Astrocyte of the cerebellum (primary cell): ENCODE results near the gene XYLT1.

Experiments used
- DNase-seq: peaks from one replicate; pipeline ENCODE4 v3.0.0-alpha.2; 2011; ENCODE audit warnings: low read depth
- H3K4me3 ChIP-seq: 2 replicates; pipeline ENCODE4 v1.5.1; 2011; ENCODE audit warnings: mild to moderate bottlenecking, low read depth, low read length, moderate library complexity
- CTCF ChIP-seq: IDR thresholded peaks from 2 replicates; pipeline ENCODE4 v1.5.1; 2012; ENCODE audit warnings: low read length, low read depth, moderate library complexity, mild to moderate bottlenecking; ENCODE audit errors: missing control alignments
- in situ Hi-C: cut with HindIII; loops from 2 replicates; pipeline ENCODE4 v1.10.0; 2017; ENCODE audit warnings: low sequenced_read_pairs

Gene XYLT1

GRCh38 chr16:17231972-17232371, 238.8 kb downstream of the XYLT1 start:
- TF ChIP-seq CTCF = no peak
- DNase-seq = no peak
- in situ Hi-C loops = no loop called here
- no peak overlapping the region for H3K4me3 ChIP-seq

- in situ Hi-C loops = no loop called here
- no peak for TF ChIP-seq CTCF
- no peak for DNase-seq
- H3K4me3 ChIP-seq = no peak overlapping the region
These were observed 239.7 kb downstream of the XYLT1 start for GRCh38 chr16:17230932-17231581.

- in situ Hi-C loops = no loop called here
- DNase-seq = no peak
- no peak for TF ChIP-seq CTCF
- H3K4me3 ChIP-seq = no peak overlapping the region
These were observed 241.0 kb downstream of the XYLT1 start for GRCh38 chr16:17229766-17230165.

GRCh38 chr16:17229131-17229530, 241.6 kb downstream of the XYLT1 start:
- DNase-seq = no peak
- in situ Hi-C loops = no loop called here
- no peak for TF ChIP-seq CTCF
- H3K4me3 ChIP-seq = no peak overlapping the region

GRCh38 chr16:17228708-17229055, 242.1 kb downstream of the XYLT1 start:
- TF ChIP-seq CTCF = no peak
- in situ Hi-C loops = no loop called here
- no peak for DNase-seq

GRCh38 chr16:17228048-17228707, 242.6 kb downstream of the XYLT1 start:
- in situ Hi-C loops = no loop called here
- no peak for TF ChIP-seq CTCF
- DNase-seq = no peak

More at GRCh38 chr16:17228708-17229055, 242.1 kb downstream of the XYLT1 start:
- no peak overlapping the region for H3K4me3 ChIP-seq

GRCh38 chr16:17227278-17227677, 243.5 kb downstream of the XYLT1 start:
- in situ Hi-C loops = no loop called here
- no peak for TF ChIP-seq CTCF
- no peak for DNase-seq
- H3K4me3 ChIP-seq = no peak overlapping the region

More at GRCh38 chr16:17228048-17228707, 242.6 kb downstream of the XYLT1 start:
- H3K4me3 ChIP-seq = no peak overlapping the region
